Endothelial cell of umbilical vein (primary cell): ENCODE measurements around the gene GTF3C5.

Experiments used
- EZH2 ChIP-seq: IDR thresholded peaks from 2 replicates; pipeline ENCODE4 v1.6.1; 2012; ENCODE audit warnings: borderline replicate concordance, low read depth, mild to moderate bottlenecking, moderate library complexity, low read length, inconsistent platforms; ENCODE audit not compliant: severe bottlenecking
- FOS ChIP-seq: IDR thresholded peaks from 2 replicates; pipeline ENCODE4 v1.6.1; 2011; ENCODE audit warnings: mild to moderate bottlenecking, low read length, moderate library complexity, borderline replicate concordance; ENCODE audit not compliant: insufficient read depth
- GATA2 ChIP-seq: IDR thresholded peaks from 2 replicates; pipeline ENCODE4 v1.7.0; 2011; ENCODE audit warnings: low read depth, mild to moderate bottlenecking, moderate library complexity, mixed read lengths, low read length; ENCODE audit not compliant: insufficient read length, insufficient read depth
- JUN ChIP-seq: IDR thresholded peaks from 2 replicates; pipeline ENCODE4 v1.6.1; 2011; ENCODE audit warnings: borderline replicate concordance, low read depth; ENCODE audit not compliant: insufficient read length, insufficient read depth
- MAX ChIP-seq: IDR thresholded peaks from 2 replicates; pipeline ENCODE4 v1.6.1; 2011; ENCODE audit not compliant: insufficient read depth, insufficient read length
- MYC ChIP-seq: IDR thresholded peaks from one replicate; pipeline ENCODE4 v1.6.1; 2011; ENCODE audit warnings: mild to moderate bottlenecking, low read depth, low read length
- POLR2A ChIP-seq: IDR thresholded peaks from 2 replicates; pipeline ENCODE4 v1.6.1; 2012; ENCODE audit warnings: low read depth, mild to moderate bottlenecking, control low read depth, low read length
- POLR2AphosphoS5 ChIP-seq: IDR thresholded peaks from 2 replicates; pipeline ENCODE4 v1.6.1; 2012; ENCODE audit warnings: low read depth, mild to moderate bottlenecking, control low read depth, low read length, moderate library complexity; ENCODE audit not compliant: insufficient read depth
- TF ChIP-seq, protein P1 (sequence below), 2 donors: IDR thresholded peaks; 1 replicate in 1 of 2; 2 replicates in 1 of 2; pipeline ENCODE4 v1.5.1; 2011; ENCODE audit warnings: low read length in 2 of 2, mild to moderate bottlenecking in 2 of 2, moderate library complexity in 2 of 2, control low read depth in 1 of 2, inconsistent platforms in 1 of 2, low read depth in 1 of 2; ENCODE audit not compliant: insufficient read depth in 1 of 2; ENCODE audit errors: extremely low read depth in 1 of 2

GRCh38 chr9:133035669-133036068 lies 4.9 kb downstream of the GTF3C5 start:
- no peak for TF ChIP-seq MAX
- TF ChIP-seq, protein P1, sequence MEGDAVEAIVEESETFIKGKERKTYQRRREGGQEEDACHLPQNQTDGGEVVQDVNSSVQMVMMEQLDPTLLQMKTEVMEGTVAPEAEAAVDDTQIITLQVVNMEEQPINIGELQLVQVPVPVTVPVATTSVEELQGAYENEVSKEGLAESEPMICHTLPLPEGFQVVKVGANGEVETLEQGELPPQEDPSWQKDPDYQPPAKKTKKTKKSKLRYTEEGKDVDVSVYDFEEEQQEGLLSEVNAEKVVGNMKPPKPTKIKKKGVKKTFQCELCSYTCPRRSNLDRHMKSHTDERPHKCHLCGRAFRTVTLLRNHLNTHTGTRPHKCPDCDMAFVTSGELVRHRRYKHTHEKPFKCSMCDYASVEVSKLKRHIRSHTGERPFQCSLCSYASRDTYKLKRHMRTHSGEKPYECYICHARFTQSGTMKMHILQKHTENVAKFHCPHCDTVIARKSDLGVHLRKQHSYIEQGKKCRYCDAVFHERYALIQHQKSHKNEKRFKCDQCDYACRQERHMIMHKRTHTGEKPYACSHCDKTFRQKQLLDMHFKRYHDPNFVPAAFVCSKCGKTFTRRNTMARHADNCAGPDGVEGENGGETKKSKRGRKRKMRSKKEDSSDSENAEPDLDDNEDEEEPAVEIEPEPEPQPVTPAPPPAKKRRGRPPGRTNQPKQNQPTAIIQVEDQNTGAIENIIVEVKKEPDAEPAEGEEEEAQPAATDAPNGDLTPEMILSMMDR (IDR thresholded peaks at IDR 0.05; ENCODE audit: extremely low read depth in 1 of 2, insufficient read depth in 1 of 2, low read depth in 1 of 2, low read length in 2 of 2), result no peak
- TF ChIP-seq POLR2AphosphoS5, result no peak
- no peak for TF ChIP-seq JUN
- no peak for TF ChIP-seq FOS
- no peak for TF ChIP-seq POLR2A
- TF ChIP-seq EZH2, result no peak
- TF ChIP-seq GATA2, result no peak
- no peak for TF ChIP-seq MYC
